ENCODE data around the gene NET1. TPM values are rescaled to one million over a fixed set of nuclear protein-coding genes. Genes with fewer than 3 reads are reported as not detected.

NET1 gene
- total RNA-seq = 97.5 and 103 TPM in 2 replicates
- long read RNA-seq, transcript NET1-201 (12 exons, 3,402 nt) = minor isoform, 11 of 579 reads
- long read RNA-seq, transcript NET1-202 (10 exons, 3,253 nt) = major isoform, 482 of 579 reads
- long read RNA-seq, partial matches to known transcripts = 57 of 579 reads
- long read RNA-seq, other reads (novel, unspliced or antisense) = 29 of 579 reads

DNA sequence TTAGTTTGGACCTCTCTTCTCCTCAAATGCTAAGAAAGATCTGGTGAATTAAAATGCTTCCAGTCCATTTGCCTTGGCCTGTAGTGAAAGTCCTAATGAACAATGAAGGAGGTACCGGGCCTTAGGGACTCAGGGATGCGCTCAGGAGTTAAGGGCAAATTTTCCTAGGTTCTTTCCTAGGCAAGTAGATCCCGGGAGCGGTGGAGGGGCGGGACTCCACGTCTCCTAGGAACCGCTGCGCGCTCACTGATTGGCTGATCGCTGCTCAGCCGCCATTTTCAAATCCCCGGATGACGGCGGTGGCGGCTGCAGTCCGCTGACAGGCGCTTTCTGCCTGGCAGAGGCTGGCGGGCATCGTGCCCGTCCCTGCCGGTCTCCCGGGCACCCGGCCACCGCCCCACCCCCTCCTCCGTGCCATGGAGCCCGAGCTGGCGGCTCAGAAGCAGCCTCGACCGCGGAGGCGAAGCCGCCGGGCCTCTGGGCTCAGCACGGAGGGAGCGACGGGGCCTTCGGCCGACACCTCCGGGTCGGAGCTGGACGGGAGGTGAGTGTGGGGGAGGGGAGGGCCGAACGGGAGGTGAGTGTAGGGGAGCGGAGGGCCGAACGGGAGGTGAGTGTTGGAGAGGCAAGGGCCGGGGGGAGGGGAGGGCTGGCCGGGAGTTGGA, at the start of gene NET1:
NET1 (plus strand) TSS at position 281 of the 665 bp plus-strand sequence; CDS start at position 417, 136 bp downstream.
- DNase-seq (ENCODE audit: low spot score, unreplicated experiment) = peak; percentile 84
- TF ChIP-seq, protein P1, sequence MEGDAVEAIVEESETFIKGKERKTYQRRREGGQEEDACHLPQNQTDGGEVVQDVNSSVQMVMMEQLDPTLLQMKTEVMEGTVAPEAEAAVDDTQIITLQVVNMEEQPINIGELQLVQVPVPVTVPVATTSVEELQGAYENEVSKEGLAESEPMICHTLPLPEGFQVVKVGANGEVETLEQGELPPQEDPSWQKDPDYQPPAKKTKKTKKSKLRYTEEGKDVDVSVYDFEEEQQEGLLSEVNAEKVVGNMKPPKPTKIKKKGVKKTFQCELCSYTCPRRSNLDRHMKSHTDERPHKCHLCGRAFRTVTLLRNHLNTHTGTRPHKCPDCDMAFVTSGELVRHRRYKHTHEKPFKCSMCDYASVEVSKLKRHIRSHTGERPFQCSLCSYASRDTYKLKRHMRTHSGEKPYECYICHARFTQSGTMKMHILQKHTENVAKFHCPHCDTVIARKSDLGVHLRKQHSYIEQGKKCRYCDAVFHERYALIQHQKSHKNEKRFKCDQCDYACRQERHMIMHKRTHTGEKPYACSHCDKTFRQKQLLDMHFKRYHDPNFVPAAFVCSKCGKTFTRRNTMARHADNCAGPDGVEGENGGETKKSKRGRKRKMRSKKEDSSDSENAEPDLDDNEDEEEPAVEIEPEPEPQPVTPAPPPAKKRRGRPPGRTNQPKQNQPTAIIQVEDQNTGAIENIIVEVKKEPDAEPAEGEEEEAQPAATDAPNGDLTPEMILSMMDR (IDR thresholded peaks at IDR 0.05; ENCODE audit: unreplicated experiment) = no peak
- Mint-ChIP-seq H3K27ac (peak within 1 kb of the TSS; percentile 33), H3K4me3 (ENCODE audit: low read depth) (no peak within 1 kb of the TSS), H3K9me3 (ENCODE audit: low read depth) (peaks cover 6% of the 10 kb centered on the region), H3K36me3 (ENCODE audit: insufficient read depth) (peaks cover 6% of the 10 kb centered on the region), H3K4me1 (ENCODE audit: low read depth) (peaks cover 2% of the 10 kb centered on the region), H3K27me3 (no peaks in the 10 kb centered on the region)

- Mint-ChIP-seq H3K9me3 (ENCODE audit: low read depth) (no peaks in the 10 kb centered on the region), H3K4me1 (ENCODE audit: low read depth) (peaks cover 12% of the 10 kb centered on the region), H3K27me3 (peaks cover 28% of the 10 kb centered on the region), H3K36me3 (ENCODE audit: insufficient read depth) (no peaks in the 10 kb centered on the region), H3K4me3 (ENCODE audit: low read depth) (no peak overlapping the region), H3K27ac (peak overlapping the region; percentile 15)
- TF ChIP-seq, protein P1 (IDR thresholded peaks at IDR 0.05; ENCODE audit: unreplicated experiment) = no peak
- no peak for DNase-seq (ENCODE audit: low spot score, unreplicated experiment)
These were observed 49.5 kb upstream of the NET1 start for GRCh38 chr10:5362873-5363272.

- DNase-seq (ENCODE audit: low spot score, unreplicated experiment) = no peak
- TF ChIP-seq, protein P1 (IDR thresholded peaks at IDR 0.05; ENCODE audit: unreplicated experiment) = no peak
- no peaks in the 10 kb centered on the region for H3K36me3 Mint-ChIP-seq (ENCODE audit: insufficient read depth)
- H3K9me3 Mint-ChIP-seq (ENCODE audit: low read depth) = no peaks in the 10 kb centered on the region
- H3K27me3 Mint-ChIP-seq = peaks cover 28% of the 10 kb centered on the region
- H3K4me1 Mint-ChIP-seq (ENCODE audit: low read depth) = peaks cover 12% of the 10 kb centered on the region
- H3K27ac Mint-ChIP-seq = no peak overlapping the region
- H3K4me3 Mint-ChIP-seq (ENCODE audit: low read depth) = no peak overlapping the region
These were observed 48.0 kb upstream of the NET1 start for GRCh38 chr10:5364374-5364773.

DNA sequence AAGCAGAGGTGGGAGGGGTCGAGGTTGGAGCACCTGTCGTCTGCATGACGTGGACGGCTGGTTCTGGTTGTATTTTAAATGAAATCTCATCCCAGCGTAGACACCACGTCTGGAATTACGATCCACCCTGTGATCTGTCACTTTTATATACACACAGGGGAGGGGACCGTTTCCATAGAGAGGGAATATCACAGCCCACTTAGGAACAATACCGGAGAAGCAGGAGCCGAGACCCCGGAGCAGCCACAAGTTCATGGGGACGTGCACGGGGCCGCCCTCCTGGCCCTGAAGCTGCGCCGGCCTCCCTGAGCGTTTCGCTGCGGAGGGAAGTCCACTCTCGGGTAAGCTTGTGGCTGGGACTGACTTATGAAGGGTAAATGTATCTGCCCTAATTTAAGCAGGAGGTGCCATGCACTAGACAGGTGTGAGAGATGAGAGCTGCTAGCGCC, 47.4 kb upstream of the NET1 start, which contains the start of gene UCN3:
UCN3 (plus strand) TSS at position 77 of the 449 bp plus-strand sequence. CDS start 8,755 bp downstream, outside the sequence.
- H3K36me3 Mint-ChIP-seq (ENCODE audit: insufficient read depth) = no peaks in the 10 kb centered on the region
- no peaks in the 10 kb centered on the region for H3K9me3 Mint-ChIP-seq (ENCODE audit: low read depth)
- peaks cover 12% of the 10 kb centered on the region for H3K4me1 Mint-ChIP-seq (ENCODE audit: low read depth)
- no peak for DNase-seq (ENCODE audit: low spot score, unreplicated experiment)
- TF ChIP-seq, protein P1 (IDR thresholded peaks at IDR 0.05; ENCODE audit: unreplicated experiment) = no peak
- H3K4me3 Mint-ChIP-seq (ENCODE audit: low read depth) = no peak within 1 kb of the TSS
- H3K27ac Mint-ChIP-seq = no peak within 1 kb of the TSS
- H3K27me3 Mint-ChIP-seq = peaks cover 28% of the 10 kb centered on the region

- peaks cover 28% of the 10 kb centered on the region for H3K27me3 Mint-ChIP-seq
- no peak overlapping the region for H3K4me3 Mint-ChIP-seq (ENCODE audit: low read depth)
- H3K36me3 Mint-ChIP-seq (ENCODE audit: insufficient read depth) = no peaks in the 10 kb centered on the region
These were observed 46.4 kb upstream of the NET1 start for GRCh38 chr10:5365928-5366327.

More at GRCh38 chr10:5365928-5366327, 46.4 kb upstream of the NET1 start:
- H3K27ac Mint-ChIP-seq = no peak overlapping the region
- DNase-seq (ENCODE audit: low spot score, unreplicated experiment) = no peak
- peaks cover 7% of the 10 kb centered on the region for H3K9me3 Mint-ChIP-seq (ENCODE audit: low read depth)
- TF ChIP-seq, protein P1 (IDR thresholded peaks at IDR 0.05; ENCODE audit: unreplicated experiment) = no peak
- H3K4me1 Mint-ChIP-seq (ENCODE audit: low read depth) = peaks cover 7% of the 10 kb centered on the region

All from progenitor cell of endocrine pancreas (in vitro differentiated cells).